Astrocyte (in vitro differentiated cells and primary cell): ENCODE measurements around the gene VDAC2. TPM values are rescaled to one million over a fixed set of nuclear protein-coding genes. Genes with fewer than 3 reads are reported as not detected.

Source experiments
- DNase-seq: peaks from one replicate; pipeline ENCODE4 v3.0.0-alpha.2; 2010; ENCODE audit warnings: low read depth
- FAIRE-seq: peaks from 2 replicates; lab custom pipeline; 2011; peaks lifted over from hg19 to GRCh38; lab: Jason Lieb, UNC
- H2AFZ ChIP-seq: 2 replicates; pipeline ENCODE4 v1.6.0; 2012; ENCODE audit warnings: low read depth, low read length, inconsistent platforms
- H3K27ac ChIP-seq: 2 replicates; pipeline ENCODE4 v1.5.1; 2011; ENCODE audit warnings: low read depth, low read length, inconsistent platforms
- H3K27me3 ChIP-seq: 2 replicates; pipeline ENCODE4 v1.6.0; 2011; ENCODE audit warnings: low read length, inconsistent platforms; ENCODE audit not compliant: insufficient read depth
- H3K36me3 ChIP-seq: 2 replicates; pipeline ENCODE4 v1.5.1; 2011; ENCODE audit warnings: low read length, inconsistent platforms; ENCODE audit not compliant: insufficient read depth
- H3K4me1 ChIP-seq: 2 replicates; pipeline ENCODE4 v1.5.1; 2011; ENCODE audit warnings: low read length, inconsistent platforms; ENCODE audit not compliant: insufficient read depth
- H3K4me2 ChIP-seq: 2 replicates; pipeline ENCODE4 v1.6.0; 2012; ENCODE audit warnings: low read length, inconsistent platforms
- H3K4me3 ChIP-seq: 2 replicates; pipeline ENCODE4 v1.5.1; 2011; ENCODE audit warnings: low read depth, mild to moderate bottlenecking, low read length, inconsistent platforms; ENCODE audit not compliant: insufficient read depth
- H3K79me2 ChIP-seq: 2 replicates; pipeline ENCODE4 v1.6.0; 2012; ENCODE audit warnings: mild to moderate bottlenecking, low read length, inconsistent platforms; ENCODE audit not compliant: insufficient read depth
- H3K9ac ChIP-seq: 2 replicates; pipeline ENCODE4 v1.6.0; 2012; ENCODE audit warnings: mild to moderate bottlenecking, low read length, inconsistent platforms
- H3K9me3 ChIP-seq: 2 replicates; pipeline ENCODE4 v1.5.1; 2012; ENCODE audit warnings: low read depth, mild to moderate bottlenecking, low read length, inconsistent platforms; ENCODE audit not compliant: insufficient read depth
- H4K20me1 ChIP-seq: 2 replicates; pipeline ENCODE4 v1.6.0; 2012; ENCODE audit warnings: low read length, inconsistent platforms; ENCODE audit not compliant: insufficient read depth
- H3K27ac Mint-ChIP-seq: one replicate; pipeline ENCODE4 v1.8.0; 2021; ENCODE audit warnings: mild to moderate bottlenecking, mixed read lengths; ENCODE audit not compliant: unreplicated experiment
- H3K27me3 Mint-ChIP-seq: one replicate; pipeline ENCODE4 v1.8.0; 2021; ENCODE audit warnings: low read depth, mixed read lengths; ENCODE audit not compliant: unreplicated experiment
- H3K36me3 Mint-ChIP-seq: one replicate; pipeline ENCODE4 v1.8.0; 2021; ENCODE audit warnings: low read depth, mixed read lengths; ENCODE audit not compliant: unreplicated experiment
- H3K4me1 Mint-ChIP-seq: one replicate; pipeline ENCODE4 v1.8.0; 2021; ENCODE audit warnings: low read depth, mixed read lengths; ENCODE audit not compliant: unreplicated experiment
- H3K4me3 Mint-ChIP-seq: one replicate; pipeline ENCODE4 v1.8.0; 2021; ENCODE audit warnings: mild to moderate bottlenecking, moderate library complexity, mixed read lengths; ENCODE audit not compliant: unreplicated experiment
- H3K9me3 Mint-ChIP-seq: one replicate; pipeline ENCODE4 v1.8.0; 2021; ENCODE audit warnings: mild to moderate bottlenecking, mixed read lengths; ENCODE audit not compliant: unreplicated experiment
- CTCF ChIP-seq: IDR thresholded peaks from 2 replicates; pipeline ENCODE4 v1.5.1; 2011; ENCODE audit warnings: low read depth, mild to moderate bottlenecking, inconsistent platforms, low read length, moderate library complexity; ENCODE audit not compliant: insufficient read depth
- EZH2 ChIP-seq: IDR thresholded peaks from 2 replicates; pipeline ENCODE4 v1.6.1; 2012; ENCODE audit warnings: mild to moderate bottlenecking, low read length, inconsistent platforms; ENCODE audit not compliant: insufficient read depth
- total RNA-seq: library from RNA; stranded (reverse); gene quantifications from 2 replicates; pipeline ENCODE4 v1.2.1, GENCODE V29; 2021

Gene VDAC2
- total RNA-seq, 1 donor from 2014 or later: 373 TPM

GRCh38 chr10:75175046-75175445, 35.5 kb upstream of the VDAC2 start:
- no peaks in the 10 kb centered on the region for H3K9me3 ChIP-seq
- Mint-ChIP-seq H3K27me3 (no peaks in the 10 kb centered on the region), H3K4me1 (peaks cover 5% of the 10 kb centered on the region), H3K4me3 (no peak overlapping the region), H3K9me3 (no peaks in the 10 kb centered on the region), H3K36me3 (peaks cover 4% of the 10 kb centered on the region), H3K27ac (no peak overlapping the region)
- H4K20me1 ChIP-seq: peaks cover 18% of the 10 kb centered on the region
- FAIRE-seq (no peak), DNase-seq (no peak)
- no peaks in the 10 kb centered on the region for H3K4me1 ChIP-seq
- no peak overlapping the region for H3K4me2 ChIP-seq
- peaks cover 7% of the 10 kb centered on the region for H3K36me3 ChIP-seq
- no peak overlapping the region for H3K4me3 ChIP-seq
- H3K79me2 ChIP-seq: no peaks in the 10 kb centered on the region
- H3K27me3 ChIP-seq: no peaks in the 10 kb centered on the region
- no peak for TF ChIP-seq CTCF
- H2AFZ ChIP-seq: no peak overlapping the region
- H3K27ac ChIP-seq: no peak overlapping the region
- no peak overlapping the region for H3K9ac ChIP-seq

GRCh38 chr10:75176046-75176445, 34.5 kb upstream of the VDAC2 start:
- H3K4me3 Mint-ChIP-seq: no peak overlapping the region
- Histone ChIP-seq H2AFZ (no peak overlapping the region), H3K36me3 (peaks cover 7% of the 10 kb centered on the region), H3K9ac (no peak overlapping the region), H4K20me1 (peaks cover 13% of the 10 kb centered on the region), H3K4me1 (peaks cover 2% of the 10 kb centered on the region), H3K27ac (no peak overlapping the region), H3K9me3 (no peaks in the 10 kb centered on the region), H3K4me2 (no peak overlapping the region), H3K79me2 (no peaks in the 10 kb centered on the region), H3K27me3 (no peaks in the 10 kb centered on the region), H3K4me3 (no peak overlapping the region)
- TF ChIP-seq EZH2: no peak
- H3K27ac Mint-ChIP-seq: no peak overlapping the region
- FAIRE-seq (no peak), DNase-seq (no peak)
- peaks cover 5% of the 10 kb centered on the region for H3K4me1 Mint-ChIP-seq
- no peaks in the 10 kb centered on the region for H3K9me3 Mint-ChIP-seq
- H3K27me3 Mint-ChIP-seq: no peaks in the 10 kb centered on the region
- H3K36me3 Mint-ChIP-seq: peaks cover 4% of the 10 kb centered on the region

GRCh38 chr10:75176736-75177135, 33.9 kb upstream of the VDAC2 start:
- Histone ChIP-seq H4K20me1 (peaks cover 13% of the 10 kb centered on the region), H2AFZ (no peak overlapping the region), H3K4me1 (peaks cover 2% of the 10 kb centered on the region), H3K4me2 (no peak overlapping the region), H3K79me2 (no peaks in the 10 kb centered on the region), H3K9me3 (no peaks in the 10 kb centered on the region), H3K27me3 (no peaks in the 10 kb centered on the region), H3K9ac (no peak overlapping the region), H3K36me3 (peaks cover 7% of the 10 kb centered on the region), H3K4me3 (no peak overlapping the region), H3K27ac (no peak overlapping the region)
- FAIRE-seq (peak; percentile 20), DNase-seq (no peak)
- Mint-ChIP-seq H3K4me3 (no peak overlapping the region), H3K36me3 (peaks cover 7% of the 10 kb centered on the region), H3K27me3 (no peaks in the 10 kb centered on the region), H3K9me3 (no peaks in the 10 kb centered on the region), H3K27ac (no peak overlapping the region), H3K4me1 (peaks cover 5% of the 10 kb centered on the region)
- no peak for TF ChIP-seq CTCF
- TF ChIP-seq EZH2: no peak
